Fibroblast of the conjunctiva (primary cell): Measurements from ENCODE around the gene JPH3.
A peak's percentile ranks its signal among the peaks of the same experiment; 100 is the strongest.

Source experiments
- DNase-seq: peaks from one replicate; pipeline ENCODE4 v3.0.0-alpha.2; 2010; ENCODE audit warnings: low read depth

JPH3 gene

GRCh38 chr16:87681981-87682570, 79.8 kb downstream of the JPH3 start:
- peak; percentile 9 for DNase-seq

GRCh38 chr16:87682852-87683399, 80.6 kb downstream of the JPH3 start:
- no peak for DNase-seq

GRCh38 chr16:87684106-87684677, 81.9 kb downstream of the JPH3 start:
- no peak for DNase-seq

GRCh38 chr16:87684711-87685404, 82.5 kb downstream of the JPH3 start:
- DNase-seq, result no peak

GRCh38 chr16:87685405-87685755, 83.1 kb downstream of the JPH3 start:
- DNase-seq, result no peak

- no peak for DNase-seq
Measured at GRCh38 chr16:87685766-87686165, 83.5 kb downstream of the JPH3 start.

- no peak for DNase-seq
Measured at GRCh38 chr16:87686697-87687096, 84.4 kb downstream of the JPH3 start.

GRCh38 chr16:87687126-87687910, 85.0 kb downstream of the JPH3 start:
- DNase-seq, result no peak

- no peak for DNase-seq
Measured at GRCh38 chr16:87687998-87688529, 85.8 kb downstream of the JPH3 start.

- no peak for DNase-seq
Measured at GRCh38 chr16:87688876-87689815, 86.8 kb downstream of the JPH3 start.

- no peak for DNase-seq
Measured at GRCh38 chr16:87689956-87690465, 87.7 kb downstream of the JPH3 start.

- DNase-seq, result no peak
Measured at GRCh38 chr16:87690911-87691685, 88.8 kb downstream of the JPH3 start.

GRCh38 chr16:87691686-87692079, 89.4 kb downstream of the JPH3 start:
- DNase-seq, result no peak

GRCh38 chr16:87692176-87692575, 89.9 kb downstream of the JPH3 start:
- no peak for DNase-seq

- DNase-seq, result no peak
Measured at GRCh38 chr16:87692756-87693155, 90.4 kb downstream of the JPH3 start.

GRCh38 chr16:87693827-87694226, 91.5 kb downstream of the JPH3 start:
- DNase-seq, result no peak

- no peak for DNase-seq
Measured at GRCh38 chr16:87694441-87695125, 92.3 kb downstream of the JPH3 start.

GRCh38 chr16:87695534-87695933, 93.2 kb downstream of the JPH3 start:
- DNase-seq, result no peak

- DNase-seq, result no peak
Measured at GRCh38 chr16:87696726-87697125, 94.4 kb downstream of the JPH3 start.

- no peak for DNase-seq
Measured at GRCh38 chr16:87697256-87697655, 94.9 kb downstream of the JPH3 start.
